ENCODE measurements around the gene ANKRD44. TPM values are rescaled to one million over a fixed set of nuclear protein-coding genes. Genes with fewer than 3 reads are reported as not detected.
"Not testable (repeated sequence)": the region's sequence is repeated elsewhere in the genome, so short reads cannot be mapped to it uniquely, and the experiment has no call there.

ANKRD44 gene
- polyA plus RNA-seq, 5 donors, result 20.4 to 36.3 (median 25.8) TPM

- DNase-seq, result not testable (repeated sequence)
Measured at GRCh38 chr2:197240018-197240417, 70.6 kb downstream of the ANKRD44 start.

DNA sequence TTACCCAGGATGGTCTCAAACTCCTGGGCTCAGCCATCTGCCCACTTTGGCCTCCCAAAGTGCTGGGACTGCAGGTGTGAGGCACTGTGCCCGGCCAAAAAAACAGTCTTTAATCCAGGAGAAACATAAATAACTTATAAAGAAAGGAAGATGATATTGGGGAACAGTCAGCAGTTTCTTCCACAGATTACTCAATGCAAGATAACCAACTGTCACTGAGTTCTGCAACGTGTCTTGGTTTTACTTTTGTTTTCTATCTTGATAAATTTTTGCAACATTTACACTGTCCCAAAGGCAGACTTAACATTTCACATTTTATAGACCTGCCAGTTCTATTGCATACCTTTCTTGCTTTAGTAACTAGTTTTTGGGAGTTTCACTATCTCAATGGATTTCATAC is 71.1 kb downstream of the ANKRD44 start:
- no peak for DNase-seq

DNA sequence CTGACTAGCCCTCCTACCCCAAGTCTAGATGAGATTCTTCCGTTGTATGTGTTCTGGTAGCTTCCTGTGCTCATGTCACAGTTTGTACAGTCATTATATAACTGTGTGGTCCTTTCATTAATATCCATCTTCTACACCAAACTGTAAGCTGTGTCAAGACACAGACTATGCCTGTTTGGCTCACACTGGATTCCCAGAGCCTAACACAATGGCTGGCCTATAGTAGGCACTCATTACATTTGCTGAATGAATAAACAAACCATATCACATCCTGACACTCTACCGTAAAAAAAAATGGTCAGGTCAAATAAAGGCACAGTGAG is 72.6 kb downstream of the ANKRD44 start:
- peak in 1 of 2 donors; percentile 18 for DNase-seq

GRCh38 chr2:197237291-197238042 is 73.1 kb downstream of the ANKRD44 start:
- peak in 1 of 2 donors; percentile 19 for DNase-seq

GRCh38 chr2:197236816-197237215 is 73.8 kb downstream of the ANKRD44 start:
- no peak for DNase-seq

- DNase-seq, result no peak
Measured at GRCh38 chr2:197236159-197236558, 74.4 kb downstream of the ANKRD44 start.

GRCh38 chr2:197235711-197236110 is 74.9 kb downstream of the ANKRD44 start:
- DNase-seq, result no peak

DNA sequence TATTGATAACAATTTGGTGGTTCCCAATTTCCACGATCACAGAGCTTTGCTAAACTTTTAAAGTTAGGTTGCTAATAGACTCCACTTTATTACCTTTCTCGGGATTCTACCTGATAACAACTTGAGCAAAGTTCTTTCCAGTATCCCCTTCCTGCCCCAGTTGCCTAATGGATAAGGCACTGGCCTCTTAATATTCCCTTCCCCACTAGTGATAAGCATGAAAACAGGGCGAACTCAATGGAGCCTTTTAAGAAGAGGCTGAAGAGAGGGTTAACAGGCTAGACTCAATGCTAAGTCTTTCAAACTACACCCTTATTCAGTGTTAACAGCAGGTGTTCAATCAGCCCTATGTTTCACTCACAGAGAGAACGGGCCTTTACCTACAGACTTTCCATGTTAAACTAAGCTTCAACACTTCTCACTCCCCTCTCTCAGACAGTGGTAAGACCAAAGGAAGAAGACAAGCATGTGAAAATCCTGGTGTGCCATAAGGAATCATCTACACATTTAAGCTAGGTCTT is 75.8 kb downstream of the ANKRD44 start:
- no peak for DNase-seq

DNA sequence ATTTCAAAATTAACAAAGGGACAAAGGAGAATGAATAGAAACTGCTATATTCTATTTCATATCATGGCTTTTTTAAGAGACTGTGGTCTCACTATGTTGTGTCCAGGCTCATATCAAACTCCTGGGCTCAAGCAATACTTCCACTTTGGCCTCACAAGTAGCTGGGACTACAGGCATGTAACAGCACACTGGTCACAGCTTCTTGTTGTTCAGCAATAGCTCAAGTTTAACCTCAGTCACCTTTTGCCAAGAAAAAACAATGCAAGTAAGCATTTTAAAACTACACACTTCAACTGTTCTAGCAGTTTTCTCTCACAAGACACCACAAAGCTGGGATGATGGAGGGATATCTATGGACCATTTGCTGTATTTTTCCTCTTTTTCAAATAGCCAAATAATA is 77.1 kb downstream of the ANKRD44 start:
- DNase-seq, result no peak

DNA sequence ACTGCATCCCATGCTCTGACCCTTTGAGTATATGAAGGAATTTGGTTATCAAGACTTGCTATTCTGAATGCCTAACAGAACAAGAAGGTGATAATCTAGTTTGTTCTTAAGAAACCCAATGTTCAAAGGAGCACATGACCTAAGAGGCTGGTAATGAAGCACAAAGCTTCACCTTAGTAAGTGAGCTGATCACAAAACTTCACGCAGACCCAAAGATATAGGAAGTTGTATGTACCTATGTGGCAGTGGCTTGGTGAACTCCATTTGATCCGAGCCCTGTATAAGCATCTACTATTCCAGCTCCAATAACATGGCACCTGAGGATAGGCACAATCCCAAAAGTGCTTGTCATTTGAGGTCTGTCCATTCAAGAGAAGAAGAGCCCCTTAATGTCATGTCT is 78.6 kb downstream of the ANKRD44 start:
- DNase-seq, result no peak

GRCh38 chr2:197229509-197230443 is 80.8 kb downstream of the ANKRD44 start:
- DNase-seq, result no peak

- no peak for DNase-seq
Measured at GRCh38 chr2:197223451-197223850, 87.1 kb downstream of the ANKRD44 start.

DNA sequence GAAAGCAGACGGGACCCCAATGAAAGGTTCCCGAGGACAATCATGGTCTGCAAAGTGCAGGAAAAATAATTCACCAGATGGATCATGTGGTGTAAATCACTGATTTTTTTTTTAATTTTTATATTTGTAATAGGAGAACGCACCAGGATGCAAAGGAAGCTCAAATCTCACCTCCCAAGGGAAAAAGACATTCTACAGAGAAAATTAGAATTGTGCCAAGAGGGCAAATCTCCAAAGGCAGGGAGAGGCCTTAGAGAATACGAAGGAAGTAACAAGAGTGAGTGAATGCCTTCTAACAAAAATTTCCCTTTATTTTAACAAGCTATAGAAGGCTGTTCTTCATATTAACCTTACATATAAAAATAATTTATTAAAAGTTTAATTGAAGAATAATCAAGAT is 90.9 kb downstream of the ANKRD44 start:
- DNase-seq, result no peak

DNA sequence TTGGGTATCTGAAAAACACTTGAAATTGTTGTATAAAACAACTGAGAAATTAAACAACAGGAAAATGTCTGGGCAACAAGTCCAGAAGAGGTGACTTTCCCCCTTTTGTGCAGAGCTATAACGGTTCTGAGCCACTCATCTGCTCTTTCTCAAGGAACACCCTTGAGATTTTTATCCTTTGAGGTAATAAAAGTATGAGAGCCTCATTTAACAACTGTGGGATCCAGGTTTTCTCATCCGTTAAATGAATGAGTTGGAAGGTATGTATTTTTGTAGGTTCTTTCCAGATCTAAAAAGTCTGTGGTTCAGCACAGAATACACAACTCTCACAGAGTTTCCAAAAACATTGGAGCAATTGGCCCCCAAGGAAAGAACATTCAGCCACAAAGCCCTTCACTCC is 93.0 kb downstream of the ANKRD44 start:
- DNase-seq, result no peak

DNA sequence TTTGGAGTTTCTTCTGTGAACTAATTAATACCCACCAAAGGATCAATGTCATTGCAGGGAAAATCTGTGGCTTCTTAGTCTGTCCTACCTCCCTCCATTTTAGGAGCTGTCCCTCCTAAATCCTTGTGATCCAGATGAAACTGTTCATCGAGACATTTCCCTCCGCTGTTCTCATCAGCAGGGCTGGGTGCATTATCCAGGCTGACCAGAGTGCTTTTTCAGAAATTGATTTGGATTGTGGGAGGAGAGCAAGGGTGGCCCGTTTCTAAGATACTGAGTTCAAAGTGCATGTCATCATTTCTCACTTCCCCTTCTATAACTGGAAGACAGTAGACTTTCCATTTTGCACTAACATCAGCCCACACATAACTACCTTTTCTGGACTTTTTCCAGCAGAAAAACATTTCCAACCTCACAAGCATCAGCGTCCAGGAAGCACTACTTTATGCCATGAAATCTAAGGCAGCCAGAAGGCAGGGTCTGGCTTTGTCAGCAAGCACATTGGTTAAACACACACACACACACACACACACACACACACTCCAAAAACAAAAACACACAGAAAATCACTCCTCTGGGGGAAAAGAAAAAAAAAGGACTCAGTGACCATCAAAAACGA is 94.1 kb downstream of the ANKRD44 start:
- no peak for DNase-seq

GRCh38 chr2:197215748-197216360 is 94.7 kb downstream of the ANKRD44 start:
- DNase-seq, result no peak

DNA sequence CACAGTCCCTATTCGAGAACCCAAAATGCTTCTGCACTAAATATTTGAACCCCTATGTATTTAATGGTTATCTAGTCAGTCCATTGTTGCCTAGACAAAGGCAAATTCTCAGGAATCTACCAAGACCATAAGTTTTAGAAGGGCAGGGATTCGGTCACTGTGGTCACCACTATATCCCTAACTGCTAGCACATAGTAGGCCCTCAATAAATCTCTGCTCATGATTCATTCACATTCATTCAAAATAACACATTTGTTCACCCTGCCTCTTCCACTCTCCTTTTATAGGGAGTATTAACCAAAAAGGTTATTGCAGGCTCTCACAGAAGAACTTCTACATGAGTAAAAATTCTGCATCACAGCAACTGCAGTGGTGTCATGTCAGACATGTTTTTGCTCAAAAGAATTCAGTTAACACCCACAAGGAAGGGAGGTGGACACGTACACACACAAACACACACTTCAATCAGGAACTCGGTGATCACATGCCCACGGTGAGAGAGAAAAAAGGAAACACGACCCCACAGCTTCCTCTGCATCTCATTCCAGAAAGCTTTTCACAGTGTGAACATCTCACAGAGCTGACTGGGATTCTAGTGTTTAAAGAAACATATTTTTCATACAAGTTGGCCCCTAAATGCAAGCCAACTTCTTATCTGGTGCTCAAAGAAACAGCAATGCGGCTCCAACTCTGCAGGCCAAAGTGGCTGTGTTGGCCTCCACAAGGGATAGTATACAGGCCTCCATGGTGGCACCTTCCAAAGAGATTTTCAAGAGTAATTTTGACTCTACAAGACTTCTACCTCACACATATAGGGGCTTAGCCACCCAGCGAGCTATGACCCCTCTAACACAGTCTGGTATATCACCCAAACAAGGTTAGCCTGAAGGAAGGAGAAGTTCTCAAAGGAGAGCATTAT is 98.0 kb downstream of the ANKRD44 start:
- no peak for DNase-seq

- DNase-seq, result no peak
Measured at GRCh38 chr2:197211881-197212342, 98.7 kb downstream of the ANKRD44 start.

- no peak for DNase-seq
Measured at GRCh38 chr2:197210430-197210829, 100.2 kb downstream of the ANKRD44 start.

GRCh38 chr2:197209742-197210408 is 100.7 kb downstream of the ANKRD44 start:
- no peak for DNase-seq

Data from right lung (tissue), 5 donors.